ENCODE measurements around the gene ARID1B. TPM values are rescaled to one million over a fixed set of nuclear protein-coding genes. Genes with fewer than 3 reads are reported as not detected.

Gene ARID1B
- total and polyA plus RNA-seq, 2 experiments from 2014 or later: 41.9 to 72.7 TPM

DNA sequence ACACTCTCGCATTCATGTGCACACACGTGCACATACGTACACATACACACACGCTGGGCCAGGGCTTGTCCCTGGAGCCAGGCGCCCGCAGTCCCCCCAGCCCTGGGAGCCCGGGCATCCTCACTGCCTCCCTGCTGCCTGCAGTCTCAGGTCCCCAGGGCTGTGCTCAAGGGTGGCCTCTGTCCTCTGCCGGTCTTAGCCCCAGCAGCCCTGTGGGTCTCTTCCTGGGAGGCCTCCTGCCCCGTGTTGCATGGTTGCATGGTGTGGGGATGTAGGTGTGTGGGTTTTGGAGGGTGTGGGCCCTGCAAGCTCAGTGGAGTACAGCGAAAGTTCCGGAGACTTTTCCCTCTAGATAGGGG, 444.6 kb downstream of the ARID1B start:
- H3K4me3 ChIP-seq: no peak overlapping the region
- H3K27me3 ChIP-seq: no peaks in the 10 kb centered on the region
- peaks cover 8% of the 10 kb centered on the region for H3K4me1 ChIP-seq (ENCODE audit: low read depth)
- no peak for DNase-seq (ENCODE audit: low read depth in 1 of 2, low spot score in 1 of 2)
- H3K27ac ChIP-seq: no peak overlapping the region
- no peaks in the 10 kb centered on the region for H3K9me3 ChIP-seq (ENCODE audit: low read depth)
- no peaks in the 10 kb centered on the region for H3K36me3 ChIP-seq
- TF ChIP-seq CTCF (IDR thresholded peaks at IDR 0.05; ENCODE audit: low read depth, low read length): no peak

- no peak for DNase-seq (ENCODE audit: low read depth in 1 of 2, low spot score in 1 of 2)
- no peaks in the 10 kb centered on the region for H3K27me3 ChIP-seq
- H3K27ac ChIP-seq: no peak overlapping the region
- no peaks in the 10 kb centered on the region for H3K36me3 ChIP-seq
- peaks cover 9% of the 10 kb centered on the region for H3K4me1 ChIP-seq (ENCODE audit: low read depth)
- no peak for TF ChIP-seq CTCF (IDR thresholded peaks at IDR 0.05; ENCODE audit: low read depth, low read length)
- no peak overlapping the region for H3K4me3 ChIP-seq
- no peaks in the 10 kb centered on the region for H3K9me3 ChIP-seq (ENCODE audit: low read depth)
These were observed 445.2 kb downstream of the ARID1B start for GRCh38 chr6:157222201-157222981.

DNA sequence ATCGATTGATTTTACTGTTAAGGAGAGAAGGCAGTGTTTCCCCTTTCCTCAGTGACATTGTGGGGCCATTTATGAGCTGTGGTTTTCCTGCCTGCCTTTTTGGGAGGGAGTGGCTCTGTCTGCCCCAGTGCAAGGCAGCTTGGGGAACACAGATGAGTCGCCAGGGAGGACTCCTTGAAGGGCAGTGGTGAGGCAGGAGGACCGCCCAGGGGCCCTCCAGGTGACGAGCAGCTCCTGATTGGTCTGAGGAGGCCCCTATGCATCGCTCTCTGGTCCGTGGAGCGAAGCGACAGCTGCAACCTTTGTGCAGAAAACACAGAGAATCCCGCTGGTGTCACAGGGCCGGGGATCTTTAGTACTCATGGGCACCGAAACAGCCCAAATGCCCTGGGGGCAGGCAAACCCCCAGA, 445.8 kb downstream of the ARID1B start:
- DNase-seq (ENCODE audit: low read depth in 1 of 2, low spot score in 1 of 2): no peak
- no peak overlapping the region for H3K4me3 ChIP-seq
- H3K36me3 ChIP-seq: no peaks in the 10 kb centered on the region
- no peaks in the 10 kb centered on the region for H3K9me3 ChIP-seq (ENCODE audit: low read depth)
- H3K27me3 ChIP-seq: no peaks in the 10 kb centered on the region
- no peak overlapping the region for H3K27ac ChIP-seq
- no peak for TF ChIP-seq CTCF (IDR thresholded peaks at IDR 0.05; ENCODE audit: low read depth, low read length)
- H3K4me1 ChIP-seq (ENCODE audit: low read depth): peaks cover 9% of the 10 kb centered on the region

GRCh38 chr6:157223511-157223910, 446.3 kb downstream of the ARID1B start:
- Histone ChIP-seq H3K9me3 (ENCODE audit: low read depth) (no peaks in the 10 kb centered on the region), H3K36me3 (no peaks in the 10 kb centered on the region), H3K27ac (no peak overlapping the region), H3K4me3 (no peak overlapping the region), H3K27me3 (no peaks in the 10 kb centered on the region), H3K4me1 (ENCODE audit: low read depth) (peaks cover 9% of the 10 kb centered on the region)
- DNase-seq (ENCODE audit: low read depth in 1 of 2, low spot score in 1 of 2): no peak
- TF ChIP-seq CTCF (IDR thresholded peaks at IDR 0.05; ENCODE audit: low read depth, low read length): no peak

GRCh38 chr6:157224178-157224950, 447.2 kb downstream of the ARID1B start:
- H3K27ac ChIP-seq: no peak overlapping the region
- DNase-seq (ENCODE audit: low read depth in 1 of 2, low spot score in 1 of 2): no peak
- no peaks in the 10 kb centered on the region for H3K36me3 ChIP-seq
- peaks cover 9% of the 10 kb centered on the region for H3K4me1 ChIP-seq (ENCODE audit: low read depth)
- H3K4me3 ChIP-seq: no peak overlapping the region
- H3K27me3 ChIP-seq: no peaks in the 10 kb centered on the region
- no peaks in the 10 kb centered on the region for H3K9me3 ChIP-seq (ENCODE audit: low read depth)
- no peak for TF ChIP-seq CTCF (IDR thresholded peaks at IDR 0.05; ENCODE audit: low read depth, low read length)
